ENCODE results near the gene RALB. TPM values are rescaled to one million over a fixed set of nuclear protein-coding genes. Genes with fewer than 3 reads are reported as not detected.

The RALB gene
- total and polyA plus RNA-seq, 2 of the 8 experiments (the other 6 are each of a cell fraction or from before 2014, with no cell fraction given), result 12.0 to 16.6 TPM

GRCh38 chr2:120223034-120223912 lies 29.4 kb upstream of the RALB start, which contains the start of gene TMEM185B (continued):
- no peak for TF ChIP-seq NRF1 (IDR thresholded peaks at IDR 0.05; ENCODE audit: low read depth, low read length)
- TF ChIP-seq KDM5A (IDR thresholded peaks at IDR 0.05; ENCODE audit: low read length), result no peak
- TF ChIP-seq TBP (IDR thresholded peaks at IDR 0.05; ENCODE audit: low read depth, low read length), result peak; percentile 47; the same call in 1 of the 2 replicates
